Thoracic aorta (tissue), 2 donors: ENCODE measurements around the gene KXD1. TPM values are rescaled to one million over a fixed set of nuclear protein-coding genes. Genes with fewer than 3 reads are reported as not detected.

ENCODE experiments used
- total RNA-seq, 2 donors: library from RNA; depleted of rRNA; stranded (reverse); fragments of >200 nt; gene quantifications; one replicate each; pipeline versions ENCODE4 v1.1.0 to v1.2.3, GENCODE V29; 2016

The KXD1 gene
- total RNA-seq, 2 donors from 2014 or later: 99.6 to 174 TPM

Other genes with a start within 250 kb of the KXD1 start
- gene LSM4, start 234.8 kb upstream of the KXD1 start, total RNA-seq: 10 to 100 TPM; 74.8 to 90.2 TPM
- gene PGPEP1, start 217.3 kb upstream of the KXD1 start, total RNA-seq: 10 to 100 TPM; 23.7 TPM
- gene GDF15, start 171.7 kb upstream of the KXD1 start, total RNA-seq: 10 to 100 TPM in 1 of 2 donors, 1 to 10 TPM in 1; 2.3 to 25.5 TPM
- gene LRRC25, start 160.2 kb upstream of the KXD1 start, total RNA-seq: 10 to 100 TPM; 18.7 to 30.3 TPM
- gene SSBP4, start 138.5 kb upstream of the KXD1 start, total RNA-seq: 10 to 100 TPM; 87.7 to 94.9 TPM
- 100 to 1,000 TPM in 1 of 2 donors, 10 to 100 TPM in 1; 60.9 to 143 TPM for gene ISYNA1, start 119.7 kb upstream of the KXD1 start, total RNA-seq
- 10 to 100 TPM; 28.3 to 35.0 TPM for gene ELL, start 35.8 kb upstream of the KXD1 start, total RNA-seq
- gene FKBP8, start 14.3 kb upstream of the KXD1 start, total RNA-seq: 100 to 1,000 TPM; 237 to 446 TPM
- gene UBA52, start 14.0 kb downstream of the KXD1 start, total RNA-seq: 100 to 1,000 TPM; 306 to 438 TPM
- 10 to 100 TPM; 36.3 to 66.6 TPM for gene REX1BD, start 30.9 kb downstream of the KXD1 start, total RNA-seq
- 1,000 to 10,000 TPM in 1 of 2 donors, 10 to 100 TPM in 1; 85.9 to 1,063 TPM for gene CRLF1, start 48.9 kb downstream of the KXD1 start, total RNA-seq
- gene TMEM59L, start 55.0 kb downstream of the KXD1 start, total RNA-seq: 1 to 10 TPM; 3.2 to 6.5 TPM
- 10 to 100 TPM; 11.2 to 24.5 TPM for gene KLHL26, start 79.2 kb downstream of the KXD1 start, total RNA-seq
- 10 to 100 TPM in 1 of 2 donors, 1 to 10 TPM in 1; 8.7 to 11.2 TPM for gene CRTC1, start 125.8 kb downstream of the KXD1 start, total RNA-seq
- gene COMP, start 233.4 kb downstream of the KXD1 start, total RNA-seq: 10 to 100 TPM; 16.9 to 29.8 TPM